GM19455 (cell line): ENCODE results near the gene PDCD1.
"Not testable (repeated sequence)": the region's sequence is repeated elsewhere in the genome, so short reads cannot be mapped to it uniquely, and the experiment has no call there.

Experiments used
- ATAC-seq: cut with Tn5 transposase; IDR thresholded peaks from one replicate; pipeline ENCODE4 v1.9.1; 2021; ENCODE audit not compliant: unreplicated experiment

The PDCD1 gene

DNA sequence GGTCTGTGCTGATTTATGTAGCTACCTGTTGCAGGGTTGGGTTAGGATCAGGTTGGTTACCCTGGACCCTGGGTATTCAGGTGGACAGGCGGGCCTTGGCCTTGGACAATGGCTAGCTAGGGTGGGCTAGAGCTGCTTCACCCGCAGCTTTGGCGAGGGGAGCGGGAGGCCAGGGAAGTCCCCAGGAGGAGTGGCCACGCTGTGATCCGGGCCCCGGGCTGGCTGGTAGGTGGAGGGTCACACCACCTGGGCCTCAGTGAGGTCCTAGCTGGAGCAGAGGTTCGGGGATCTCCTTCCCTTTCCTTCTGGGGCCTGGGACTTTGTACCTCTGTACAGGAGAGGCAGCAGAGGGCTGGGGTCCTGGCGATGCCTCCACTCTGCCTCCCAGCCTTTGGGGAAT, 20.6 kb upstream of the PDCD1 start:
- no peak for ATAC-seq

DNA sequence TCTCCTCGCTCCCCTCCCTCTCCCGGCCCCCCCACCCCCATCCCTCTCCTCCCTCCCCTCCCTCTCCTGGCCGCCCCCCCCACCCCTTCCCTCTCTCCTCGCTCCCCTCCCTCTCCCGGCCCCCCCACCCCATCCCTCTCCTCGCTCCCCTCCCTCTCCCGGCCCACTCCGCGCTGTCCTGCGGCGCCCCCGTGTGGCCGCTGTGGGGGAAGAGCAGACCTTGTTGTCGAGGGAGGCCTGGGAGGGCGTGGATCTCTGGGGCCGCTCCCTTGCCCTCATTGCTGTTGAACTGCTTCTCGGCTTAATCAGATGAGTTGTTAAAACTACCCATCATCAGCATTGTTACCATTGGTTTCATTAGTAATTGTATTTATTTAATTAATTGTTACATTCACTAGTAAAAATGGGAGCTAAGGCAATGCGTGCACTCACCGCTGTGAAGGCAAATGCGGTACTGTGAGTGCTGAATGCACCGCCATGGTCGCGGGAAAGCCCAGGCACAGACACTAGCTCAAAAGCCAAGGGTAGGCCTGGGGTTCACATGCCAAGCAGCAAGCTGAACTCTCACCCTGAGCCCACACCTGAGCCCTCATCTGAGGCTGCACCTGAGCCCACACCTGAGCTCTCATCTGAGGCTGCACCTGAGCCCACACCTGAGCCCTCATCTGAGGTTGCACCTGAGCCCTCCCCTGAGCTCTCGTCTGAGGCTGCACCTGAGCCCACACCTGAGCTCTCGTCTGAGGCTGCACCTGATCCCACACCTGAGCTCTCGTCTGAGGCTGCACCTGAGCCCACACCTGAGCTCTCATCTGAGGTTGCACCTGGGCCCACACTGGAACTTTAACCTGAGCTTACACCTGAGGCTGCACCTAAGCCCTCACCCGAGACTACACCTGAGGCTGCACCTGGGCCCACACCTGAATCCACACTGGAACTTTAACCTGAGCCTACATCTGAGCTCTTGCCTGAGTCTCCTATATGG, 19.6 kb upstream of the PDCD1 start:
- ATAC-seq = no peak

DNA sequence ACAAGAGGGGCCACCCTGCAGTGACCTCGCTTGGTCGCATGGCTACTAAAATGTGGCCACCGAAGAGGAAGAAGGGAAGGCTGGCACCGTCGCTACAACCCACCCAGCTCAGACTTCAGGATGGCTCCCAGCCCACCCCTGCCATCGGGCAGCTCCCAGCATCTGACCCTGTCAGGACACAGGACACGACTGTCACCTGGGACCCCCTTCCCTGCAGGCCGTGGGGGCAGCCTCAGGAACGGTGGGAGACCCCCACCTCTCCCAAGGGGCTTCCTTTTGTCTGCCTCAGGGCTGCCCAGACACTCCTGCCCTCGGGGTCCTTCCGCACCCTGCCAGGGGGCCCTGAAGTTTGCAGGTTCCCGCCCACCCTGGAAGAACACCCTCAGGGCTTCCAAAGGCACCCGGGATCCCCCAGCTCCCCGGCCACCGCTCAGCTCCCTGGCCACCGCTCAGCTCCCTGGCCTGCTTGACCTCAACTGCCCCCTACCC, 18.5 kb upstream of the PDCD1 start:
- ATAC-seq = no peak

DNA sequence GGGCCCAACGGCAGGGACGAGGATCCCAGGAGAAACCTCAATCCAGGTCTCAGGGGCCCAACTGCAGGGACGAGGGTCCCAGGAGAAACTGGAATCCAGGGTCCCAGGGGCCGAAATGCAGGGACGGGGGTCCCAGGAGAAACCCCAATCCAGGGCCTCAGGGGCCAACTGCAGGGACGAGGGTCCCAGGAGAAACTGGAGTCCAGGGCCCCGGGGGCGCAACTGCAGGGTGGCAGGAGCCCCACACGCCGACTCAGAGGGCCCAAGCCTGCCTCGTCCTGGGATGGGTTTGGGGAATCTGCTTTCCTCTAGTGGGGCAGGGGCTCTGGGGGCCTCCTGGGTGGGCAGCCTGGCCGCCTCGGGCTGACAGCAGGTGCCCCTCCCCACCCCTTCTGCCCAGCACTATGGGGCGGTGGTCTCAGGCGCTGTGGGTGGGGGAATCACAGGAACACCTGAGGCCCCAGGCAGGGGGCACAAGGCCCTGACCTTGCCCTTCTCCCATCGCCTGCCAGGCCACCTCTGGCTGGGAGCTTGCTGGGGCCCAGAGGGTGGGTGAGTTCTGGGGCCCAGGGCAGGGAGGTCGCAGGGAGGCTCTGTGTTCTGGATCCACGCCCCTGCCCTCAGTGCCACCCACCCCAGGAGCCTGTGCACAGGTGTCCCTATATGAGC, 18.0 kb upstream of the PDCD1 start:
- ATAC-seq = no peak

DNA sequence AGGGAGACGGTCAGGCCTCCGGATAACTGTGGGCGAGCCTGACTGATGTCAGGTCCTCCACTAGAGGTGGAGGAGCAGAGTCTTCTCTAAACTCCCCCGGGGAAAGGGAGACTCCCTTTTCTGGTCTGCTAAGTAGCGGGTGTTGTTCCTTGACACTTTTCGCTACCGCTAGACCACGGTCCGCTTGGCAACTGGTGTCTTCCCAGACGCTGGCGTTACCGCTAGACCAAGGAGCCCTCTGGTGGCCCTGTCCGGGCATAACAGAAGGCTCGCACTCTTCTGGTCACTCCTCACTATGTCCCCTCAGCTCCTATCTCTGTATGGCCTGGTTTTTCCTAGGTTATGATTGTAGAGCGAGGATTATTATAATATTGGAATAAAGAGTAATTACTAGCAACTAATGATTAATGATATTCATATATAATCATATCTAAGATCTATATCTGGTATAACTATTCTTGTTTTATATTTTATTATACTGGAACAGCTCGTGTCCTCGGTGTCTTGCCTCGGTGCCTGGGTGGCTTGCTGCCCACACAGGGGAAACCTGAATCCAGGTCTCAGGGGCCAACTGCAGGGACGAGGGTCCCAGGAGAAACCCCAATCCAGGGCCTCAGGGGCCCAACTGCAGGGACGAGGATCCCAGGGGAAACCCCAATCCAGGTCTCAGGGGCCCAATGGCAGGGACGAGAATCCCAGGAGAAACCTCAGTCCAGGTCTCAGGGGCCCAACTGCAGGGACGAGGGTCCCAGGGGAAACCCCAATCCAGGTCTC, 17.2 kb upstream of the PDCD1 start:
- ATAC-seq = not testable (repeated sequence)

DNA sequence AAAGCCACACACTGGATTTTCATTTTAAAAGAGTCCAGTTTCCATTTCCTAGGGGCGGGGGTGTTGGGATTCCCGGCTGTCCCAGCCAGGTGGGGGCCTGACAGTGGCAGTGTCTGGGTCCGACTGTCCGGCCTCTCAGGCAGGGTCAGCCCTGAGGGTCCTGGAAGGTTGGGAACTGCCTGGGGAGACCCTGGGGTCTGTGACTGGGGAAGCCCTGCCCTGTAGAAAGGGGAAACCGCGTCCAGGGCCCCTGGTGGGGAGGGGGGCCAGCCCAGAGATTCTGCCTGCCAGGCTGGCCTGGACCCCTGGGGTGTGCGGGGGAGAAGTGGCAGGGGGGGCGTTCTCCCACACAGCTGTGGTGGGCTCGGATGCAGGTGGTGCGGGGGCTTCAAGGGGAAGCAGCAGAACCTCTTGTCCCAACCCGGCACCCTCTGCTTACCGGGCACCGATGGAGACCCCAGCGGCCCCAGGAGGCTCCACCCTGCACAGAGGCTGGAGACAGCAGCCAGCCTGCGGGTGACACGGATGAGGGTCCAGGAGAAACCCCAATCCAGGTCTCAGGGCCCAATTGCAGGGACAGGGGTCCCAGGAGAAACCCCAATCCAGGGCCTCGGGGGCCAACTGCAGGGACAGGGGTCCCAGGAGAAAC, 15.7 kb upstream of the PDCD1 start:
- ATAC-seq = no peak

DNA sequence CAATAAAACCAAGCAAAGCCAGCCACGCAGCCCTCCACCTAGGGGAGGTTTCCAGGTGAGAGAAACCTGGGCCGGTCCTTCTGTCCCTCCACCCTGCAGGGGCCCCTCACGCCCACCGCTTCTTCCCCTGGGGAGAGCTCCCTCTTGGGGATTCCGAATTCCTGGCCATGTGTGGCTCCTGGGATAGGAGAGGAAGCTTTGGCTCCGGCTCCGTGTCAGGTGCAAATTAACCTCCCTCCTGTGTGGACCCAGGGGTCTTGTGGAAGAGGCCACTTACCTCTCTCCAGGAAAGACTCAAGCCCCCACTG, 15.1 kb upstream of the PDCD1 start:
- no peak for ATAC-seq

DNA sequence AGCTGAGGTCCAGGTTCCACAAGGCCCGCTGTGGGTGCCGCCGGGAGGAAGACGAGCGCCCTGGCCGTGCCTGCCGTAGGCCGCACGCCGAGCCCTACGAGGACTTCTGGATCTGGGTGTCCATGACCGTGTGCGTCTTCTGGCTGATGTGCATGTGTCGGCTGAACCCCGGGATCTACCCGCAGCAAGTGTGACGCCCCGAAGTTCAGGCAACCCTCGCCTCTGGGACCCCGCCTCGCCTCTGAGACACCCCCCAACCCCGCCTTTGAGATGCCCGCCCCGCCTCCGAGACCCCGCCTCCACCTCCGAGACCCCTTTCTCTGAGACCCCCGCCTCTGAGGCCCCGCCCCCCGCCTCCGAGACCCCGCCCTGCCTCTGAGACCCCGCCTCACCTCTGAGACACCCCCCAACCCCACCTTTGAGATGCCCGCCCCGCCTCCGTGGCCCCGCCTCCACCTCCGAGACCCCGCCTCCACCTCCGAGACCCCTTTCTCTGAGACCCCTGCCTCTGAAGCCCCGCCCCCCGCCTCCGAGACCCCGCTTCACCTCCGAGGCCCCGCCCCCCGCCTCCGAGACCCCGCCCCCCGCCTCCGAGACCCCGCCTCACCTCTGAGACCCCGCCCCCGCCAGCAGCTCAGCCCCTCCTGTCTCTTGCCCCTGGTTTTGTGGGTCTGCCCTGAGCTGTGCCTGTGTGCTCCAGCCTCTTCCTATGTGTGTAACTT, 14.5 kb upstream of the PDCD1 start:
- no peak for ATAC-seq

DNA sequence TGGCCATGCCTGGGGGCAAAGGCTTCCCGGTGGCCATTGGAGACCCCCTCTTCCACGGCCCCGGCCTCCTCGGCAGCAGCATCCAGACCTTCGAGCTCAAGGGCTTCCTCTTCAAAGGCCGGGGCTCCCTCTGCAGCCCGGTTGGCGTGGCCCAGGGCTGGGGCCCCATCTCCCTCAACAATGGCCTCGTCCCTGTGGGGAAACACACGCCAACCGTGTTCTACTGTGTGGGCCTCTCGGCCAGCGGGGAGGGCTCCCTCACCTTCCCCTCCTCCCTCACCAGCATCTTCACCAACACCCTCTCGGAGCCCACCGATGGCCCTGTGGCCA, 13.6 kb upstream of the PDCD1 start:
- ATAC-seq = no peak

DNA sequence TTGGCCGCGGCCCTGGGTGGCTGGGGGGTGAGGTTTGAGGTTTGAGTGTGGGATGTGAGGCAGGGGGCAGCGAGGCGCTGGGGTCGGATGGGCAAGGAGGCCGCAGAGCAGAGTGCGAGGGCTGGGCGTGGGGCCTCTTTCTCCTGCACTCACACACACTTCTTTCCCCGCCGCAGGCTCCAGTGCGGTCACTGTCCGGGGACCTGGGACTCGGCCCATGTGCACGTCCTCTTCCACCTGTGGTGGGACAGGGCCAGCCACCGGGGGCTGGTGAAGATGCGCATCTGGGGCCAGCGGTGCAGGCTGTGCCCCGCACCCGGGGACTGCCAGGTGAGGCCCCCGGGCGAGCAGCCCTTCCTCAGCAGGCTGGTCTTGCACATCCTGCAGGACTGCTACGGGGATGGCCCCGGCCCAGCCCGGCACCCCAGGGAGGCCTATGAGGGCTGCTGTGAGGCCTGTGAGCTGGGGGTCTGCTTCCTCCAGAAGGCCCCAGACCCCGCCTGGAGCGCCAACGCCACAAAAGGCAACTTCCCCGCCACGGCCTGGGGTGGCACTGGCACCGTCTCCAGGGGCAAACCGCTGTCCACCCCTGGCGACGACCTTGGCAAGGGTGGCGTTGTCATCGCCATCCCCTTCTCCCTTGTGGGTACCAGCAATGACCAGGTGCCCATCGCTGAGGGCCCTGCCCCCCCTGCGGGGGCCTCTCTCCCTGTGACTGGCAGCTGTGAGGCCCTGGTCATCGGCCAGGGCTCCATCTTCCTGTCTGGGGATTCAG, 13.0 kb upstream of the PDCD1 start:
- ATAC-seq = no peak

DNA sequence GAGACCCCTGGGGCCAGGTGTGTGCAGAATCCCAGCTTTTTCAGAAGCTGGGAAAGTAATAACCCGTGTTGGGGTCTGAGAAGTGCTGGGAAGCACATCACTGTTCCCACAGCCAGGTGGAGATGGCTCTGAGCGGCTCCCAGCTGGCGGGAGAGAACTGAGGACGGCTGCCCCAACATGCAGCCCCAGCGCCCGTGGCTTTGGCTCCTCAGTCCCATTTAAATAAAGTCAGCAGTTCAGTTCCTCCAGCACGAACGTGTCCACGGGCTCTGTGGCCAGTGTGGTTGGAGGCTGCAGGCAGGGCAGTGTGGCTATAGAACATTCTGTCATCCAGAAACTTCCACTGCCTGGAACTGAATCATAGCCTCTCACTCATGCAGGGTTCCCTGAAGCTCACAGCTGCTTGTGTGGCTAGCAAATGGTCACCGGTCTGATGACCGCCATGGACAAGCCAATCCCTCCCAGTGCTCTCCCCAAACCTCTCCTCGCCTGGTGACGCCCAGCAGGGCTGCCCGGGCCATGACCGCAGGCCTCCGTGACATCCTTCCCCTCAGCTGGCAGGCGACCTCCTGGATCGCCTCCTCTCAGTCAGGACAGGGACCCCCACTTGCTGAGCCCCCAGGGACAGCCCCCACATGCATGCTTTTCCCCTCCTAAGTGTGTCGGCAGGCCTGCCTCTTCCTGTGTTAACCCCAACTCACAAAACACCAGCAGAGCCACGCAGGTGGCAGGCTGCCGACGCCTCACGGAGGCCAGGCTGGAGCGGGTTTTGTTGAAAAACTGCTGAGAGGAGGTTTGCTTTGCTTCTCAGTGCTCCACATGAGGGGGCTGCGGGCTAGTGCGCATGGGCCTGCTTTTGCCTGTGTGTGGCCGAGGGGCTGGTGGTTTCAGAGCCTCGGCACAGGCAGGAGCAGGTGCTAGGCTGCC, 12.2 kb upstream of the PDCD1 start:
- ATAC-seq = no peak

DNA sequence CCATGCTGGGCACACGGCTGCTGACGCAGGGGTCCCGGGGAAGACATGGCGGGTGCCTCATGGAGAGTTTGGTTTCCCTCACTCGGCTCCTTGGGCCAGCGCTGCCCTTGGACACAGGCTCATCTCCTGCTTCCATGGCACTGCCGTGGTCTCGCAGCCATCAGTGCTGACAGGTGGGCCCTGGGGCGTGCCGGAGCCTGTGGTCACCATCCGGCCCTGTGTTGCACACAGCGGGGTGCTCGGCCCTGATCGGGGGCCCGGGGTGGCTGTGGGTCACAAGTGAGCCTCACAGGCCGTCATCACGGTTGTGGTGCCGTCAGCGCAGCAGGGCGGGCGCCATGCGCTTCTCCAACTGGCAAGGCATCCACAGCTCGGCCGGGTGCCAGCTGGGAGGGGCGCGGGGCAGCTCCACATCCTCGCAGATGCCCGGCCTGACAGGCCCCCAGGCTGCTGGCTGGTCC, 11.4 kb upstream of the PDCD1 start:
- no peak for ATAC-seq

DNA sequence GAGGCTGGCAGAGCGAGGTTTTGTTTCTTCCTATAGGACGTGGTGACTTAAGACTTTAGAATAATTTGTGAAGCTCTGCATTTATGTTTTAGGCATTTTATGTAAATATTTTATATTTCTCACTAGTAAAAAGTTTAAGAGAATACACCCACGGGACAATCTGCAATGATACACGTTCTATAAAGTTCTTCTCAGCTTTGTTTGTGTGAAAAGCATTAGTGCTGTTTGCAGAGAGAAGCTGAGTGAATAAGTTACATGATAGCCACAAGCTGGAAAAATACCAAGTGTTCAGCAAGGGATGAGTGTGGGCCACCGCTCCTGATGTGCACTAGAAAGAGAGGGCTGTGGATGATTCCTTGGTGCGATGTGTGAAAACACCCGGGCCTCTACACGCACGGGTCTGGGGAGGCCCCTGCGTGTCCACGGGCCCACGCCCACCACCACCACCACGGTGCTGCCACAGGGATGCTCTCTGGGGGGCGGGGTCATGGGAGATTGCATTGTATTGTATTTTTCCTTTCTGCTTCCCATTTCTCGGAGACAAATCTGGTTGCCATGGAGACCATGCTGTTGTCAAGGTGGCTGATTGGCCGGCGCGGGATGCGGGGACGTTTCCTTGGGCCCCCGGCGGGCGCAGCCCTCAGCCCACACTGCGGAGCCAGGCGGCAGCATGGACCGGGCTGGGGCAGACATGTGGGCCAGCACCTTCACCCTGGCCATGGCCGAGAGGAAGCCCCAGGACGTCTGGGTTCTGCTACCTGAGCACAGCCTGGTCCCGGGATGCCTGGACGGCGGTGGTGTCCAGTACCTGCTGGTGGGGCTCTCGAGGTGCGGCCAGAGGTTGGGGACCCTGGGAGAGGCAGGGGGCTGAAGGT, 10.6 kb upstream of the PDCD1 start, which contains the start of gene RTP5:
Gene RTP5, plus strand, starts transcription at position 643 of the 875 bp plus-strand sequence. Its CDS starts 28 bp downstream, at position 671.
- ATAC-seq = no peak

DNA sequence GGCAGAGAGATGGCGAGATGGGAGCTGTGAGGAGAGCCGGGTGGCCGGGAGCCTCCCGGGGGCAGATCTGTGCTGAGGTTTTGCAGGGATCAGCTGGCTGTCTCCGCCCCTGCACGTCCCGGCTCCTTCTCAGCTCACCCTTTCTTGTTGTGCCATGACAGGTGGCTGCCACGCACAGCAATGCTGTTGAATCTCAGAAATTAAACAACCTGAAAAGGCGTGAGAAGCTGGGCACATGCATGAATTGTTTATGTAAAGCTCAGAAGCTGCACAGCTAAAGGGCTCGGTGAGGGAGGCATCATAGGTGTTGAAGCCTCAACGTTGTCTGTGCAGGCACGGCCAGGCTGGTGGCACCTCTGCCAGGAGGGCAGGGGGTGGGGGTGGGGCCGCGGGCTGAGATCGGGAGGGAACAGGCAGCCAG, 10.0 kb upstream of the PDCD1 start:
- no peak for ATAC-seq

DNA sequence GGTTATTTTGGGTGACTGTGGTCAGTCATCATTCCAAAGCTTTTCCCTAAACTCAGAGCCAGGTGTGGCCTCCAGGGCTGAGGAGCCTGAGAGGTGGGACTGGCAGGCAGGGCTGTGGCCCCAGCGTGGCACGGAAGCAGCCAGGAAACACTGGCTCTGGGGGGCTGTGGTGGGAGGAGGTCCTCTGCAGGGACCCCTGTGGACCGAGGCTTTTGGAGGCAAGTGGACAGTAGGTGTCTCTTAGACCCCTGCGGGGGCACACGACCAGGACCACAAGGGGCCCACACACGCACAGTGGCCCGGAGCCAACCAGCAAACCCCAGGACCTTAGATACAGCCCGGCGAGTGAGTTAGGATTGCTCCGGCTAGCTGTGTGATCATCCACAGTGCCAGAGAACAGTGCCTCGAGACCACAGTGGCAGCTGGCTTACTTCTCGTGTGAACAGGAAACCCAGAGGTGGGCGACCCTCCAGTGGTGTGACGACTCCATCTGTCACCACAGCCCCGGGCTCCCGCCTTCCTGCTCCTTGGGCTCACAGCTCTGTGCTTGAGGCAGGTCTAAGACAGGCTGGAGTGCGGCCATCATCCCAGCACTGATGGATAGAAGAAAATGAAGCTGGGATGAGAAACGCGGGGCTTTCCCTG, 9.2 kb upstream of the PDCD1 start:
- ATAC-seq = no peak

DNA sequence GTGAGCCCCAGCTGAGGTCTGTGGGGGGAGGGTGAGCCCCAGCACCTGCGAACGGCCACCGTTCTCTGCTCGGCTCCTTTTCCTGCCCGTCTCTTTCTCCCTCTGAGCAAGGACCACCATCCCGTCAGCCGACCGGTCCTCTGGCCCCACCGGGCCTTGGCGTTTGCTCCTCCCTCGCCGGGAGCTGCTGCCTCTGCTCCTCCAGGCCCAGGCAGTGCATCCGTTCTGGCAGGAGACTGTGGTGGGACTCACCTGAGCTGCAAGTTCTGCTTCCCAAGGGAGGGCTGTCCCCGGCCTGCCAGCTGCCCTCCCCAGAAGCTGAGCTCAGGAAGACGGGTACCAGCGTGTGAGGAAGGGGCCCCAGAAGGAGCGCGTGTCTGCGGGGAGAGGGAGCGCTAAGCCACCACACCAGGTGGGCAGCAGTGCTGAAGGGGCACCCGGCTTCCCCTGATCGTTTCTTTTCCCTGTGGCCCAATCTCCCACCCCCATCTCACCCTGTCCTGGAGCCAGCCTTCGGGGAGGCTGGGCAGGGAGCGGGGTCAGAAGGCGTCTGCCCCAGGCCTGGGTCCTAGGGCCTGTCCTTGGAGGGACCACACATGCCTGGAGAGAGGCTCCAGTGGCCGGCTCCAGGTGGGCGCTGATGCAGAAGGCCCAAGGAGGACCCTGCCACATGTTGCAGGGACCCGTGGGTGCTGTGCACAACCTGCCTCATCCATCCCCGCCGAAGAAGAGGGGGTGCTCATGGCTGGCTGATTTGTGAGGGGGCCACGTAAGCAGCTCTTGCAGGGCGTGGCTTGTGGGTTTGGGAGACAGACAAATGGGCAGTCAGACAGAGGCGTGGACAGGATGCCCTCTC, 8.3 kb upstream of the PDCD1 start:
- no peak for ATAC-seq
